K562 (cell line): ENCODE measurements around the gene ABCC5. TPM values are rescaled to one million over a fixed set of nuclear protein-coding genes. Genes with fewer than 3 reads are reported as not detected.

Experiments
- ATAC-seq: fragments of 200-7000 bp; cut with Tn5 transposase; 3 replicates; pipeline ENCODE4 v1.9.1; 2020; ENCODE audit warnings: moderate library complexity
- BruUV-seq: library from RNA; stranded (reverse); fragments of 400-500 nt; replicated peaks from 2 replicates; lab custom pipeline; 2021; lab: Mats Ljungman, UMichigan
- CTCF ChIA-PET: fragments of 300-600 bp; formaldehyde crosslinking; extraction: SDS; loops from one replicate; lab custom pipeline; 2021; ENCODE audit warnings: low intra/inter-chr PET ratio; lab: Yijun Ruan, JAX
- POLR2A ChIA-PET: fragments of 300-600, 350-650 bp; sonication (Branson Sonifier 250); formaldehyde crosslinking; extraction: SDS; loops from one replicate; lab custom pipeline; 2021; ENCODE audit warnings: antibody characterized with exemption, inconsistent platforms; lab: Yijun Ruan, JAX
- DNase-seq, 4 experiments: peaks; one replicate each; pipeline versions ENCODE4 v3.0.0 to v3.0.0-alpha.2; 2011 to 2018; ENCODE audit warnings: low spot score in 3 of 4, mixed read lengths in 3 of 4; ENCODE audit errors: extremely low read depth in 1 of 4
- FAIRE-seq: peaks from 2 replicates; lab custom pipeline; 2011; peaks lifted over from hg19 to GRCh38; lab: Jason Lieb, UNC
- H2AFZ ChIP-seq: 2 replicates; pipeline ENCODE4 v1.6.0; 2011; ENCODE audit warnings: low read depth, low read length, control low read depth, inconsistent platforms
- H3K27ac ChIP-seq: fragments of 200-600 bp; 3 replicates; pipeline ENCODE4 v1.8.0; 2011; ENCODE audit warnings: low read depth, mild to moderate bottlenecking, control low read depth, inconsistent platforms, low read length, moderate library complexity, mixed read lengths; ENCODE audit errors: extremely low read depth
- H3K27me3 ChIP-seq, 2 experiments: fragments of 300-600 bp in 1 of 2; 2 replicates in 1 of 2; 3 replicates in 1 of 2; pipeline versions ENCODE4 v1.6.0 to v1.8.0; 2011; ENCODE audit warnings: inconsistent platforms in 2 of 2, low read length in 2 of 2, mild to moderate bottlenecking in 1 of 2, mixed read lengths in 1 of 2, moderate library complexity in 1 of 2; ENCODE audit not compliant: control insufficient read depth in 2 of 2, insufficient read depth in 2 of 2
- H3K36me3 ChIP-seq: fragments of 300-600 bp; 3 replicates; pipeline ENCODE4 v1.8.0; 2011; ENCODE audit warnings: mild to moderate bottlenecking, low read length, inconsistent platforms; ENCODE audit not compliant: control insufficient read depth, insufficient read depth
- H3K4me1 ChIP-seq, 2 experiments: fragments of 200-600 bp in 1 of 2; replicated peaks in 1 of 2; 2 replicates in 1 of 2; 3 replicates in 1 of 2; pipeline versions ENCODE4 v1.5.1 to v1.8.0; 2011; ENCODE audit warnings: inconsistent platforms in 2 of 2, low read length in 2 of 2, mild to moderate bottlenecking in 1 of 2, mixed read lengths in 1 of 2, moderate library complexity in 1 of 2; ENCODE audit not compliant: control insufficient read depth in 2 of 2, insufficient read depth in 2 of 2
- H3K4me2 ChIP-seq: 2 replicates; pipeline ENCODE4 v1.6.1; 2011; ENCODE audit warnings: low read length, control low read depth, inconsistent platforms, mixed read lengths; ENCODE audit not compliant: insufficient read depth
- H3K4me3 ChIP-seq: fragments of 200-600 bp; sonication (generic), shearing (Covaris generic); 2 replicates; pipeline ENCODE4 v1.5.1; 2016; ENCODE audit warnings: control low read depth, inconsistent platforms
- H3K79me2 ChIP-seq: fragments of 200-600 bp; 3 replicates; pipeline ENCODE4 v1.8.0; 2011; ENCODE audit warnings: low read length, inconsistent platforms; ENCODE audit not compliant: control insufficient read depth, insufficient read depth
- H3K9ac ChIP-seq, 2 experiments: 2 replicates each; pipeline versions ENCODE4 v1.6.0 to v1.6.1; 2011; ENCODE audit warnings: low read depth in 2 of 2, low read length in 2 of 2, control low read depth in 1 of 2, inconsistent platforms in 1 of 2, mild to moderate bottlenecking in 1 of 2, mixed read lengths in 1 of 2; ENCODE audit not compliant: insufficient read depth in 1 of 2
- H3K9me1 ChIP-seq: one replicate; pipeline ENCODE4 v1.6.0; 2011; ENCODE audit warnings: inconsistent platforms, mild to moderate bottlenecking, low read length, moderate library complexity; ENCODE audit not compliant: control insufficient read depth, insufficient read depth
- H3K9me3 ChIP-seq: replicated peaks from 2 replicates; pipeline ENCODE4 v1.5.1; 2011; ENCODE audit warnings: low read depth, low read length, inconsistent platforms; ENCODE audit not compliant: control insufficient read depth, insufficient read depth
- H4K20me1 ChIP-seq: replicated peaks from 2 replicates; pipeline ENCODE4 v1.6.1; 2011; ENCODE audit warnings: low read length, inconsistent platforms, mixed read lengths; ENCODE audit not compliant: control insufficient read depth, insufficient read depth
- ARHGAP35 ChIP-seq: fragments of 450-650 bp; IDR thresholded peaks from 2 replicates; pipeline ENCODE4 v1.6.1; 2018; ENCODE audit not compliant: partially characterized antibody
- ETV5 ChIP-seq: sonication (generic); formaldehyde crosslinking; IDR thresholded peaks from 2 replicates; pipeline ENCODE4 v1.4.0; 2020; ENCODE audit warnings: low read depth, mild to moderate bottlenecking, missing genetic modification reagents
- MYBL2 ChIP-seq, 2 experiments: fragments of 450-650 bp in 1 of 2; sonication (generic) in 1 of 2; formaldehyde crosslinking in 1 of 2; IDR thresholded peaks; 2 replicates each; pipeline versions ENCODE4 v1.6.1 to v1.8.1; 2017 to 2022; ENCODE audit warnings: borderline replicate concordance in 1 of 2, inconsistent platforms in 1 of 2, low read depth in 1 of 2, mild to moderate bottlenecking in 1 of 2, missing genetic modification reagents in 1 of 2, moderate library complexity in 1 of 2
- NR2F6 ChIP-seq: fragments of 450-650 bp; formaldehyde crosslinking; IDR thresholded peaks from 2 replicates; pipeline ENCODE4 v1.4.0; 2020; ENCODE audit warnings: mild to moderate bottlenecking
- PCBP1 ChIP-seq: fragments of 200-400 bp; formaldehyde crosslinking; IDR thresholded peaks from 2 replicates; pipeline ENCODE4 v1.6.1; 2018; ENCODE audit warnings: mild to moderate bottlenecking, low read depth, low read length; ENCODE audit not compliant: poor library complexity, severe bottlenecking
- REST ChIP-seq, 2 experiments: fragments of 450-650 bp; formaldehyde crosslinking in 1 of 2; IDR thresholded peaks; 2 replicates each; pipeline versions ENCODE4 v1.4.0 to v1.6.1; 2014 to 2020; ENCODE audit warnings: mild to moderate bottlenecking in 2 of 2, borderline replicate concordance in 1 of 2, low read depth in 1 of 2
- SMAD3 ChIP-seq: fragments of 450-650 bp; formaldehyde crosslinking; conservative IDR thresholded peaks from 2 replicates; pipeline ENCODE4 v1.4.0; 2020; ENCODE audit warnings: mild to moderate bottlenecking
- SOX6 ChIP-seq: fragments of 450-650 bp; IDR thresholded peaks from 2 replicates; pipeline ENCODE4 v1.6.1; 2014; ENCODE audit warnings: mild to moderate bottlenecking
- SPI1 ChIP-seq: IDR thresholded peaks from 2 replicates; pipeline ENCODE4 v1.6.1; 2011; ENCODE audit warnings: low read depth, low read length, control low read depth, borderline replicate concordance
- TAF15 ChIP-seq: fragments of 200-400 bp; formaldehyde crosslinking; IDR thresholded peaks from 2 replicates; pipeline ENCODE4 v1.6.1; 2017; ENCODE audit warnings: mild to moderate bottlenecking, low read depth, low read length, moderate library complexity
- WGBS: fragments of 100-300 bp; shearing (Covaris generic); methylation state at CpG from one replicate; pipeline ENCODE4 v1.1.6; 2016; ENCODE audit warnings: low coverage, mixed read lengths; ENCODE audit not compliant: insufficient coverage; ENCODE audit errors: missing lambda C conversion rate; 5-methylcytosine and 5-hydroxymethylcytosine counted together
- in situ Hi-C: fragments of 300-500 bp; cut with MboI; formaldehyde crosslinking; loops from 4 replicates; pipeline ENCODE4 v1.15.0; 2018; ENCODE audit warnings: inconsistent platforms, mixed read lengths
- intact Hi-C: fragments of 100-400 bp; cut with micrococcal nuclease; formaldehyde crosslinking; loops from 2 replicates; pipeline ENCODE4 v1.14.2; 2022
- polyA plus RNA-seq, 8 experiments: library from polyadenylated mRNA; depleted of rRNA in 4 of 8; stranded (reverse) in 5 of 8; unstranded in 3 of 8; fragments of >200 nt; fragmentation: Nextera tagmentation in 2 of 8; fragmentation: Illumina TruSeq in 1 of 8; extraction: Ambion mirVana in 2 of 8; extraction: Trizol in 1 of 8; gene quantifications; 2 replicates each; pipeline versions ENCODE4 v1.2.1 to v1.2.3, GENCODE V29; 2011 to 2014; ENCODE audit warnings: inconsistent platforms in 1 of 8, missing spikeins in 1 of 8
- total RNA-seq, 7 experiments: library from RNA; depleted of rRNA in 6 of 7; stranded (reverse); fragments of >200 nt in 6 of 7; fragmentation: Illumina TruSeq in 2 of 7; extraction: Trizol in 2 of 7; gene quantifications; 2 replicates each; pipeline versions ENCODE4 v1.2.1 to v1.2.3, GENCODE V29; 2011 to 2021; ENCODE audit warnings: low replicate concordance in 1 of 7

Gene ABCC5
- total and polyA plus RNA-seq, 9 of the 15 experiments (the other 6 are each of a cell fraction or from before 2014, with no cell fraction given) = 22.0 to 53.0 (median 41.9) TPM

- no peak for TF ChIP-seq ETV5 (CRISPR knock-in tag)
- no peak for TF ChIP-seq SMAD3
Measured at GRCh38 chr3:183907176-183907575, 110.5 kb downstream of the ABCC5 start (continued).

- no peak for DNase-seq
- Histone ChIP-seq H4K20me1 (no peaks in the 10 kb centered on the region), H3K4me3 (no peak overlapping the region), H3K9me3 (no peaks in the 10 kb centered on the region), H3K9ac (no peak overlapping the region), H3K36me3 (no peaks in the 10 kb centered on the region), H3K79me2 (no peaks in the 10 kb centered on the region), H3K9me1 (no peaks in the 10 kb centered on the region)
- WGBS = 5% methylated on average over 13 of the region's 13 CpGs
- intact Hi-C loops = no loop called here
- no TSS peak for BruUV-seq
- no peak for TF ChIP-seq NR2F6
- no peak for TF ChIP-seq PCBP1
- TF ChIP-seq SOX6 = no peak
- no peak for TF ChIP-seq TAF15
- no peak for TF ChIP-seq MYBL2 (IDR thresholded peaks at IDR 0.05; ENCODE audit: low read depth)
- TF ChIP-seq MYBL2 (CRISPR knock-in tag; IDR thresholded peaks at IDR 0.05; ENCODE audit: borderline replicate concordance) = no peak
- TF ChIP-seq SPI1 = peak; percentile 52; the same call in 1 of the 2 replicates
- TF ChIP-seq ARHGAP35 = no peak
- TF ChIP-seq REST (IDR thresholded peaks at IDR 0.05; ENCODE audit: borderline replicate concordance) = no peak
- TF ChIP-seq REST (CRISPR knock-in tag; IDR thresholded peaks at IDR 0.05; ENCODE audit: low read depth) = no peak
- TF ChIP-seq, all 486 proteins: peak for 1
- peaks cover 3 to 22% of the 10 kb centered on the region in 2 experiments; a peak in 4 of 5 replicates for H3K27me3 ChIP-seq
- POLR2A ChIA-PET = interaction anchor here (0.7 to 0.9 kb wide), 4 partner anchors 9 to 112 kb away, joined by 3 to 5 read pairs (median 4); no protein-coding TSS in a partner anchor
- no peak for ATAC-seq
- H3K4me2 ChIP-seq = no peak overlapping the region
- H2AFZ ChIP-seq = no peak overlapping the region
- peaks cover 0 to 17% of the 10 kb centered on the region in 2 experiments; a peak in 1 of 5 replicates for H3K4me1 ChIP-seq
- CTCF ChIA-PET = no interaction called here
- H3K27ac ChIP-seq = no peak overlapping the region
- no peak for FAIRE-seq
- in situ Hi-C loops = no loop called here
Measured at GRCh38 chr3:183906234-183906921, 111.3 kb downstream of the ABCC5 start.
